Activated B cell treated with CpG ODN at 0.5 μM for 24 hours (primary cell): ENCODE results near the gene SAMD8. TPM values are rescaled to one million over a fixed set of nuclear protein-coding genes. Genes with fewer than 3 reads are reported as not detected.

Experiments used
- ATAC-seq: fragments of 200-7000 bp; cut with Tn5 transposase; one replicate; pipeline ENCODE4 v1.10.0; 2021; ENCODE audit warnings: low read depth, mild to moderate bottlenecking, moderate library complexity
- CTCF ChIA-PET: fragments of 350-600 bp; sonication (Branson Sonifier 250); formaldehyde crosslinking; loops from one replicate; lab custom pipeline; 2021; ENCODE audit warnings: antibody characterized with exemption; lab: Charles Lee
- POLR2A ChIA-PET: fragments of 350-600 bp; sonication (Branson Sonifier 250); formaldehyde crosslinking; loops from one replicate; lab custom pipeline; 2021; ENCODE audit warnings: antibody characterized with exemption; lab: Charles Lee
- DNase-seq: peaks from one replicate; pipeline ENCODE4 v3.0.0; 2022
- H3K27ac Mint-ChIP-seq: one replicate; pipeline ENCODE4 v1.8.0; 2020; ENCODE audit warnings: mixed read lengths
- H3K27me3 Mint-ChIP-seq: one replicate; pipeline ENCODE4 v1.8.0; 2021; ENCODE audit warnings: mixed read lengths
- H3K36me3 Mint-ChIP-seq: one replicate; pipeline ENCODE4 v1.8.0; 2021; ENCODE audit warnings: low read depth, mixed read lengths
- H3K4me1 Mint-ChIP-seq: one replicate; pipeline ENCODE4 v1.8.0; 2021; ENCODE audit warnings: mixed read lengths
- H3K4me3 Mint-ChIP-seq: one replicate; pipeline ENCODE4 v1.8.0; 2020; ENCODE audit warnings: mild to moderate bottlenecking, mixed read lengths
- H3K9me3 Mint-ChIP-seq: one replicate; pipeline ENCODE4 v1.8.0; 2020; ENCODE audit warnings: mixed read lengths
- CTCF ChIP-seq: fragments of 200-600 bp; IDR thresholded peaks from one replicate; pipeline ENCODE4 v1.8.0; 2022; ENCODE audit warnings: antibody characterized with exemption, mild to moderate bottlenecking
- intact Hi-C: fragments of 100-400 bp; cut with micrococcal nuclease; formaldehyde crosslinking; loops from one replicate; pipeline ENCODE4 v1.15.1; 2024
- total RNA-seq: library from RNA; stranded (reverse); gene quantifications from 2 replicates; pipeline ENCODE4 v1.2.3, GENCODE V29; 2022

The SAMD8 gene
- total RNA-seq, 1 donor from 2014 or later: 29.1 TPM

- H3K36me3 Mint-ChIP-seq: no peaks in the 10 kb centered on the region
- no peak overlapping the region for H3K27ac Mint-ChIP-seq
- DNase-seq: no peak
- no peak for TF ChIP-seq CTCF
- no peak overlapping the region for H3K4me3 Mint-ChIP-seq
- ChIA-PET CTCF (no interaction called here), POLR2A (no interaction called here)
- no peaks in the 10 kb centered on the region for H3K4me1 Mint-ChIP-seq
- no peaks in the 10 kb centered on the region for H3K27me3 Mint-ChIP-seq
- H3K9me3 Mint-ChIP-seq: peaks cover 6% of the 10 kb centered on the region
- ATAC-seq: no peak
- intact Hi-C loops: no loop called here
Measured at GRCh38 chr10:75083972-75084833, 27.3 kb upstream of the SAMD8 start.

GRCh38 chr10:75084834-75085384 lies 26.5 kb upstream of the SAMD8 start:
- ChIA-PET CTCF (no interaction called here), POLR2A (no interaction called here)
- Mint-ChIP-seq H3K9me3 (peaks cover 6% of the 10 kb centered on the region), H3K4me3 (no peak overlapping the region), H3K27ac (no peak overlapping the region), H3K36me3 (no peaks in the 10 kb centered on the region), H3K4me1 (peaks cover 2% of the 10 kb centered on the region), H3K27me3 (no peaks in the 10 kb centered on the region)
- TF ChIP-seq CTCF: no peak
- intact Hi-C loops: no loop called here
- ATAC-seq: no peak
- no peak for DNase-seq

- DNase-seq: no peak
- H3K27me3 Mint-ChIP-seq: no peaks in the 10 kb centered on the region
- no peaks in the 10 kb centered on the region for H3K36me3 Mint-ChIP-seq
- no peak for TF ChIP-seq CTCF
- H3K4me3 Mint-ChIP-seq: no peak overlapping the region
- ChIA-PET CTCF (no interaction called here), POLR2A (interaction anchor here (0.6 kb wide), 1 partner anchor 961 kb away, joined by 3 read pairs; no protein-coding TSS in a partner anchor)
- no peak overlapping the region for H3K27ac Mint-ChIP-seq
- ATAC-seq: no peak
- H3K4me1 Mint-ChIP-seq: peaks cover 2% of the 10 kb centered on the region
- intact Hi-C loops: no loop called here
- peaks cover 3% of the 10 kb centered on the region for H3K9me3 Mint-ChIP-seq
Measured at GRCh38 chr10:75086278-75086934, 25.1 kb upstream of the SAMD8 start.

- Mint-ChIP-seq H3K4me1 (peaks cover 2% of the 10 kb centered on the region), H3K9me3 (no peaks in the 10 kb centered on the region), H3K27ac (no peak overlapping the region), H3K36me3 (no peaks in the 10 kb centered on the region), H3K4me3 (no peak overlapping the region), H3K27me3 (peaks cover 2% of the 10 kb centered on the region)
- TF ChIP-seq CTCF: no peak
- intact Hi-C loops: no loop called here
- POLR2A ChIA-PET: no interaction called here
- CTCF ChIA-PET: no interaction called here
- no peak for ATAC-seq
- no peak for DNase-seq
Measured at GRCh38 chr10:75088640-75089039, 22.8 kb upstream of the SAMD8 start.

- POLR2A ChIA-PET: no interaction called here
- H3K36me3 Mint-ChIP-seq: no peaks in the 10 kb centered on the region
- no peaks in the 10 kb centered on the region for H3K9me3 Mint-ChIP-seq
- intact Hi-C loops: no loop called here
- CTCF ChIA-PET: no interaction called here
- peaks cover 2% of the 10 kb centered on the region for H3K4me1 Mint-ChIP-seq
- peaks cover 2% of the 10 kb centered on the region for H3K27me3 Mint-ChIP-seq
- ATAC-seq: no peak
- H3K27ac Mint-ChIP-seq: no peak overlapping the region
- H3K4me3 Mint-ChIP-seq: no peak overlapping the region
- no peak for DNase-seq
- no peak for TF ChIP-seq CTCF
Measured at GRCh38 chr10:75089634-75090033, 21.8 kb upstream of the SAMD8 start.
